Measurements from ENCODE around the gene PTGIR.
"Not testable (repeated sequence)": the region's sequence is repeated elsewhere in the genome, so short reads cannot be mapped to it uniquely, and the experiment has no call there.

The PTGIR gene

DNA sequence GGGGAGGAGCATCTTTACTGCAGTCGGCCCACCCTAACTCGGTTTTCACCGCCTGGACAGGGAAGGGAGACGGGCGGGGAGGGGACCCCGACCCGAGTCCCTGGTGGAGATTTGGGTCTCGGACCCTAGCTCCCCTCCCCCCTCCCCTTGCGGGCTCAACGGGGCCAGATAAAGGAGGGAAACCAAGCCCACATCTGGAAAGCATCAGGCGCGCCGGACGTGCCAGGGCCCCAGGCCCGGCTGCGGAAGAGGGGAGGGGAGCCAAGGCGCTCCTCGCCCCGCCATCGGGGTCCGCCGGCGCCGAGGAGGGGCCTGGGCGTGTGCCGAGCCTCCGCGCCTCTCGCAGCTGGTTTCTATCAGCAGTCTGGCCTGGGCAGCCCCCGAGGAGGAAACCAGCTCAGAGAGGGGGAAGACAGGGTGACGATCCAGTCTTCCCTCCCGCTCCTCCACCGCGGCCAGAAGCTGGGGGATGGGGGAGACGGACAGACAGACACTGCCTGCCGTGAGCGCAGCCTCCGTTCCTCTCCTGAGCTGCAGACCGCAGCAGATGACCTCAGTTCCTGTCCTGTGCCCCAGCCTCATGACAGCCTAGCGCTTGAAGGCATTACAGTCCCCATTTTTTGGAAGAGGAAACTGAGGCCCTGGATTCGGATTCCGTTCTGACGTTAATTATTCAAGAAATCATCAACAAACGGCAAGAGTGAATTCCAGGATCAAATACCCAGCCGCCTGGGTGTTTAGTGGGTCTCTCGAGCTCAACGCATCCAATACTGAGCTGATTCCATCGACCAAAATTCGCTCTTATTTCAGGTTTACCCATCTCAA lies 14.7 kb upstream of the PTGIR start:
- no peak for DNase-seq

DNA sequence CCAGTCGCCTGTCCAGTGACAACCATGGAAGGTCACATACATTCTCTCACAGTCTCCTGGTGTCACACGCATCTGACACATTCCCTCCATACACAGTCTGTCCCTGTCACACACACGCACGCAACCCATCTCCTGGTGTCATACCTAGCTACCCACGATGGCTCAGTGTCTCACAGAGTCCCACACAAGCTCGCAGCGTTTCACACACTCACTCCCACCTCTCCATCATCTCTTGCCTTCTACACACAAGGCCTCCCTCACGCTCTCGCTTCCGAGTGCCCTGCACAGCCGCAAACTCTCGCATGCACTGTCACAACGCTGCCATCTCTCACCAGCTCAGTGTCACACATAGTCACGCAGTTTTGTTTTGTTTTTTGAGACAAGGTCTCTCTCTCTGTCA lies 12.3 kb upstream of the PTGIR start:
- no peak for DNase-seq

DNA sequence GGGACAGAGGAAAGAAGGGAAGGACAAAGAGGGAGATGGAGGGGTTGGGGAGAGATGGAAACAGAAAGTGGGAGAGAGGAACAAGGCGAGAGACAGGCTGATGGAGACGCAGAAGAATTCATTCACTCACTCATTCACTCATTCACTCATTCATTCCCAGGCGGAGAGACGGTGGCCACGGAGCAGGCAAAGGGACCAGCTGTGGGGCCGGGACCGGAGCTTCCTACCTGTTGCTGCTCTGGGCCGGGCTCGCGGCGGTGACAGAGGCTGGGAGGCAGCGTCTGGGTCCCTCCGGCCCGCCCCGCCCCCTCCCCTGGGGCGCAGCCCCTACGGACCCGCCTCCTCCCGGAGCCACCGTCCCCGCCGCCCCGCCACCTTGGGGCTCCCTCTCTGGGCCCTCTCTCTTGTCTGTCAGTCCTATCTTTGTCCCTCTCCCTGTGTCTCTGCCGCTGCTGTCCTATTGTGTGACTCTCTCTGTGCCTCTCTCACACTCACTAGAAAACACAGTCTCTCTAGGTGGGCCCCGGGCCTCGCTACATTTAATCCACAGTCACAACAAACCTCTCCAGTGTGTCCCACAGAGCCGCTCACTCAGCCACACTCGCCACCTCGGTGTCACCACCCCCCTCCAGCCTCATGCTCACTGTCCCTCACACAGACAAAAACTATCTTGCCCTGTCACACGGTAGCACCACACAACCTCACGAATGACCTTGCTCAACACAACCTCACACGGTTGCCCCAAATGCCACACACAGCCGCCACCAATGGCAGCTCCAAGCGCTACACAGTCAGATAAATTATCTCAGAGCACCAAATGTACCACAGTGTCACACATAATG lies 11.3 kb upstream of the PTGIR start, which contains the start of gene GNG8:
Gene GNG8, minus strand, starts transcription at position 283 of the 842 bp plus-strand sequence. CDS start 1,520 bp downstream, outside the sequence.
- no peak for DNase-seq

DNA sequence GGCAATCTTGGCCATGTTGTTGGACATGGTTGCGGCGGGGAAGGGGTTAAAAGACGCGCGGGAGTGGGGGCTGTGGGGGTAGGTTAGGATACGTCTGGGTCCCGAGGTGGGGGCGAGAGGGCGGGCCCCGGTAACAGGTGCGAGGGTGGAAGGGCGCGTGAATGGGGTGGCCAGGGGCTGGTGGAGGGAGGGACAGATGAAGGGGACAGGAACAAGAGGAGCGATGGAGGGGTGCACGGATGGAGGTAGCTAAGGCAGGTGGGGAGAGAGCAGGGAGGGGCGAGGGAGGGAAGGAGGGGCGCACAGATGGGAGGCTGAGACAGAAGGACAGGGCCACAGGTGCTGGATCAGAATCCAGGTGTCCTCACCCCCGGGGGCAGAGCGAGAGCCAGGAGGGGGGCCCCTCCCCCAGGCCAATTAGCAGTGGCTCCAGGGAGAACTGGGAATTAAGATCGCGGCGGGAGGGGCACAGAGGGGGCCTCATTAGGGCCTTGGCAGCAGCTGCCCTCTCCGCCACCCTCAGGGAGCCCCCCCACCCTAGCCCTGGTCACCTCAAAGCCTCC lies 9.8 kb upstream of the PTGIR start:
- DNase-seq, result no peak

DNA sequence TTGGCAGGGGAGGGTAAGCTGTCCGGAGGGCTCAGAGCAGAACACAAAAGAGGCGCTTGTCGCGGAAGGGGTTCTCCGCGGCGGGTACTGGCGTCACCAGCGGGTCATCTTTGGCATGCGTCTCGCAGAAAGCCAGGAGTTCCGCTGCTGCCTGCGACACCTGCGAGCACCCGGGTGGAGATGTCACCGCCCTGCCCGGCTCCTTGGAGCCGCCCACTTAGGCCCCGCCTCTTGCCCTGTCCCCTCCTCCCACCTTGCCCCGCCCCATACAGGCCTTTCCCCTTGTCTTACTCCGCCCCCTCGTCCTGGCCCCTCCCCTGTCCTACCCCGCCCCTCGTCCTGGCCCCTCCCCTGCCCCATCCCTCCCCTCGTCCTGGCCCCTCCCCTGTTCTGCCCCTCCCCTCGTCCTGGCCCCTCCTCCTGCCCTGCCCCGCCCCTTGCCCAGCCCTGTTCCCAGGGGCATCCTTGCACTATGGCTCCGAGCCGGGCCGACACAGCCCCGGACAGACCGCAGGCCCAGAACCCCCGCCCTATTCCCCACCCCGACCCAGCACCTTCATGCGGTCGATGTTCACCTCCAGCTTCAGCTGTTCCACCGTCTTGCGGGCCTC lies 9.3 kb upstream of the PTGIR start:
- DNase-seq, result peak; percentile 64 to 83

DNA sequence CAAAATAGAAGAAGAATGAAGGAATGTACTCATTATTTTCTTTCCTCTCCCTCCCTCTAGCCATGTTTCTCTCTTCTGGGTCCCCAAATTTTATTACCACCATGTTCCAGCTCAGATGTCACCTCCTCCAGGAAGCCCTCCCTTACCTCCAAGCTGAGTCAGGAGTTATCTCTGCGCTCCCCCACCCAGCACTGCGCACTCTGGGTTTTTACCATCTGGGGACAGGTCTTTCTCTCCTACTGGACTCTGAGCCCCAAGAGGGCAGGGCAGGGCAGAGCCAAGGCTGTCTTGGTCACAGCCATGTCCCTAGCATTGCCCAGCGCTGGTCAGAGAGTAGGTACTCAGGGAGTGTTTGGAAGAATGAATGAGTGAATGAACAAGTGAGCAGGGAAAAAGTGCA lies 8.2 kb upstream of the PTGIR start:
- DNase-seq, result no peak

DNA sequence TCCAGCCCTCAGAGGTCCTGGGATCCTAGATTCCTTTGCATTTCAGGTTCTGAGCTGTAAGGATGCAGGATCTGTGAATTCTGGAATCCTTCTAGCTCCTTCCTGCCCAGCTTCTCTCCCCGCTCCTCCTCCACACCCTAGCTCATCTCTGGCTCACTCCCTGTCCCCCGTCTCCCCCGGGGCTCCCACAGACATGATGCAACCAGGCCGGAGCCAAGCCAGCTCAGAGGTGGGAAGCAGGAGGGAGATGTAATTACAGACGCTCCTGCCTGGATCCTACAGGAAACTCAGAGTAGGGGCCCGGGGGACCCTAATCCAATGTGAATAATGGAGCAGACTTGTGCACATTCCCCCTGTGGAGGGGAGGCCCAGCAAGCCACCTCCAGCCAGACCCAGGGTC lies 6.6 kb upstream of the PTGIR start:
- no peak for DNase-seq

DNA sequence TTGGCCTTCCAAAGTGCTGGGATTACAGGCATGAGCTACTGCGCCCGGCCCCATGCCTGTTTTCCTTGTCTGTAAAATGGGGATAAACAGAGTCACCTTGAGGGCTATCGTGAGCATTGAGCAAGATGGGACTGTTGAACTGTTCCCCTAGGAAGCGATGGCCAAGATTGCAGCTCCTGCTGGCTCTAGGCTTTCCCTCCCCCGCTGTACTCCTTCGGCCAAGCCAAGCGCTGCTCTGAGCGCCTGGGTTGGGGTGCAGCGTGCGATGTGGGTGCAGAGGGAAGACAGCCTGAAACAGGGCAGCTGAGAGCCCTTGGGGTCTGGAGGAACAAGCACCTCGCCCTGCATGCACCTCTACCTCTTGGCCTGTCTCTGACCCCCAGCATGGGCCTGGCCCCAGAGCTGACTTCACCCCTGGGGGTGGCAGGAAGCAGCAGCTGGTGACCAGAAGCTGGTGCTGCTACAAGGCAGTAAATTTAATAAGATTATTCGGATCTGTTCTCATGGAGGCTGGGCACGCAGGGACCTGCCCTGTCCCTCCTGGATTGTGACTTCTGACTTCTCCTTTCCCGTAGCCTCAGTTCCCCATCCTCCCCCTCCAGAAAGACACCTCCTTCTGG lies 5.8 kb upstream of the PTGIR start:
- no peak for DNase-seq

DNA sequence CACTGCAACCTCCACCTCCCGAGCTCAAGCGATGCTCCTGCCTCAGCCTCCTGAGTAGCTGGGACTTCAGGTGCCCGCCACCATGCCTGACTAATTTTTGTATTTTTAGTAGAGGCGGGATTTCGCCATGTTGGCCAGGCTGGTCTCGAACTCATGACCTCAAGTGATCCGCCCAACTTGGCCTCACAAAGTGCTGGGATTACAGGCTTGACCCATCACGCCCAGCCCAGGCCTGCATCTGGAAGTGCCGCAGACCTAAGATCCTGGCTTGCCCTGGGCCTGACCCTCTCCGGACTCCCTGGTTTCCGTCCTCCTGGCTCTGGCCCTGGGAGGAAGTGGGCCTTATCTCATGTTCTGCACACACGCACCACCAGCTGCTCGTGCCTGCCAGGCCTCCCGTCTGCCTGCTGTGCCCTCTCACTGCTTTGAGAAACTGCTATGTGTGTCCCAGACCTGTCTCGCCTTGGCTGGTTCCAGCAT lies 4.7 kb upstream of the PTGIR start:
- DNase-seq, result no peak

DNA sequence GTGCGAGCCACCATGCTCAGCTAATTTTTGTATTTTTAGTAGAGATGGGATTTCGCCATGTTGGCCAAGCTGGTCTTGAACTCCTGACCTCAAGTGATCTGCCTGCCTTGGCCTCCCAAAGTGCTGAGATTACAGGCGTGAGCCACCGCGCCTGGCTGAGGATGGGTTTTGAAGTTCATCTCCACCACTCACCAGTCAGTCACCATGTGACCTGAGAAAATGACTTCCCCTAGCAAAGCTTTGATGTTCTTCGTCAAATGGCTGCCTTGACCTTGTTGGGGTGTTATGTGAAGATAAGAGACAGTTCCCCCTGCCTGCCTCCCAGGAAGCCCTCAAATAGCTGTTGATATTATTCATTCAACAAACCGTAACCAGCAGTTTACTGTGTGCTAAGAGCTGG lies 4.1 kb upstream of the PTGIR start:
- DNase-seq, result not testable (repeated sequence)

DNA sequence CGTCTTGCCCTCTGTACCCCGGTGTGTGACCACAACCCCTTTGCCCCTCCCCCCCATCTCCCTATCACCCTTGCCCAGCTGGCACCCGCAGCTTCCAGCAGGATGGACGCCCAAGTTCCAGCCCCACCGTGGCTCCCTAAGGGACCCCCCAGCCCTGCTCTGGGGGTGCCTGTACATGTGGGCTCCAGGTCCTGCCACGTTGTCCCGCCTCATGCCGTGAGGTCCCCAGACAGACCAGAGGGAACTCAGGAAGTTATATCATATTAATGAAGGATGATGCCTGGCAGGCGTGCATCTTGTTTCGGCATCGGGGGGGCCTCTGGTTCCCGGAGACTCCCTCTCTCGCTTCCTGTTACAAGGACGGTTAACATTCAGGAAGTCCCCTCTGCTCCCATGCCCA lies 1.6 kb upstream of the PTGIR start:
- no peak for DNase-seq

DNA sequence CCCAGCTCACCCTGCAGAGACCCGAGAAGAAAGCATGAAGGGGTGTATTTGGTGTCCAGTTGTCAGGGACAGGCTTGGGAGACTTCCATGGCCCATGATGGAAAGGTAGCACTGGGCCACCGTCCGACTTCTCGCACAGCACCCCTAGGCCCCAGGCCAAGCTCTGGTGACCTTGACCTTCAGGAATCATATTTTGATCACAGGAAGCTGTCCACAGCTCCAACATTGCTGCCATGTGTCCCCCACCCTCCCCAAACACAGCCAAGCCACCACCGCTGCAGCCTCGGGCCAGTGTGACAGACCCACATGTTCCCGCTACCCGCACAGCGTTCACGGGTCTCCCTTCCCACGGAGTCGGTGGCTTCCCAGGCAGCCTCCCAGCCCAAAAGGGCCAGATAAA lies 842 bp upstream of the PTGIR start:
- no peak for DNase-seq

DNA sequence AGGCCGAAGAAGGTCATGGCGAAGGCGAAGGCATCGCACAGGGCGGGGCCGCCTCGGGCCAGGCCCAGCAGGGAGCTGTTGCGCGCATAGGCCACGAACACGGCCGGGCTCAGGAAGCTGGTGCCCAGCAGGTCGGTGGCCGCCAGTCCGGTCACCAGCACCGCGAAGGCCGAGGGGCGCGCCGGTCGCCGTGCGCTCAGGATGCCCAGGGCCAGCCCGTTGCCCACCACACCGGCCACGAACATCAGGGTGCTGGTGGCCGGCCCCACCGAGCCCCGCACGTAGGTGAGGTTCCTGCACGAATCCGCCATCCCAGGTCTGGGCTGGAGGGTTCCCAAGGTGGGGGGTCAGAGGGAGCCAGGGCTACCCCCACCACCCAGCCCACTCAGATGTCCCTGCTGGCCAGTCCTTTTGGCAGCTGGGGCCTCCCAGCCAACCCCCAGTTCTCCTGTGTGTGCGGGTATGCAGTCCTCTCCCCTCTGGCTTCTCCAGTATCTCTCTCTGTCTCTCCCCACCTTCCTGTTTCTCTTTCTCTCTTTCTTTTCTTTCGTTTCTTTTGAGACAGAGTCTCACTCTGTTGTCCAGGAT lies 880 bp downstream of the PTGIR start:
- DNase-seq, result no peak

DNA sequence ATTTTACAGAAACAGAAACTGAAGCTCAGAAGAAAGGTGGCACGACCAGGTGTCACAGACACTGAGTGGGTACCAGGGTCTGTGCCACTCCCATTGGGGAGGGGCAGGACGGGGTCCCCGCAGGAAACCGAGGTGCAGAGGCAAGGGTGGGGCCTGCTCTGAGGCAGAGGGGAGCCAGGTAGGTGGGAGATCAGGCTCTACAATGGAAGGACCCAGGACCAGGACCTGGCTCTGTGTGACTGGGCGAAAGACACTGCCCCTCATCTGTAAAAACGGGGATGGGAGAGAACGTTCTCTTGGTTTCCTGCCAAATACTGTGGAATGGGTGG lies 2.8 kb downstream of the PTGIR start:
- no peak for DNase-seq

DNA sequence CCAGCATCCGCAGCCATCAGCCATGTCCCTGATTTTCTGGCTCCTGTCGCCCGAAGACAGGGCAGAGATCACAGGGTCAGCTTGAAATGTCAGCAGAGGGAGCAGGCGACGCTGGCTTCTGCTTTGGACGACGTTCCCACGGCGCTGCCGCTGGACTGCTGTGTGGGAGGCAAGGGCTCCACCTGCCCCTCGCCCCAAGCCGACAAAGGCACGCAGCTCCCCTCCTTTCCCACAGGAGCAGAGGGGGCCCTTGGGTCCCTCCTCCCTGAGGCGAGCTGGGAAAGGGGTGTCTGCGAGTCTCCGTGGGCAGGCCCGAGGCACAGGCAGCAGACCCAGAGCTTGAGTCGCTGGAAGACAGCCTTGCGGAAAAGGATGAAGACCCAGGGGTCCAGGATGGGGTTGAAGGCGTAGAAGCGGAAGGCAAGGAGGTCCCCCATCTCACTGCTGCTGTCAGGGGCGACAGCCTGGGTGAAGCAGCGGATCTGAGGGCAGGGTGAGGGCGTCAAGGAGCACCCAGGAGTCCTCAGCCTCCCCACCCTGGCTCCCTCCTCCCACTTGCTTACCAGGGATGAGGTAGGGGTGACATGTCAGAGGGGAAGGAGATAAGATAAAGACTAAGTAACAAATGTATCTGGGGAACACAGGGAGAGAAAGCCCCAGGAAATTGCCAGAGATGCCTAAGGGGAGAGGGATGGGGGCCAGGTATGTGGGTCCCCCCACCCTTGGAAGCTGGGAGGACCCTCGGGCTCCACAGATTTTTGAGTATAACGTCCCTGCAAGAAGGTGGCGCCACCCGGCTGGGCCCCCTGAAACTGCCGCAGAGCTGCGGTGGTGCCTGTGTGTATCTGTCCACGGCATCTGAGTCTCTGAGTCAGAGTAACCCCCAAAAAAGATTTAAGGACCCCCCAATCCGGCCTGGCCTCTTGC lies 3.4 kb downstream of the PTGIR start:
- no peak for DNase-seq

DNA sequence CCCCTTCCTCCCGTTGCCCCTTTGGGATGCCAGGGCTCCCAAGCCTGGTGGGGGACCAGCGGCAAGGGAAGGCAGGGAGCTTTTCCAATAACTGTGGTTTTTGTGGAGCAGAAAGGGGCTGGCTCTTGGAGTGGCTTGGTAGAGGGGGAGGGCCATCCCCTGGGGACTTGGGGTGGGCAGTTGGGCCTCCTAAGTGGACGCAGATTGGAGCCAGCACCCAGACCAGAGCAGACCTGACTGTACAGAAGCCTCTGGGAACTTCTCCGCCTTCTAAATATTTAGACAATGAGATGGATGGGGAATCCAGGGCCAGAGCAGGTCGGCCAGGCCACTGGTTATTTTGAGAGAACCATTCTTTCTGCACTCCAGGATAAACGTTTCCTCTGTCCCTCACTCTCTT lies 4.2 kb downstream of the PTGIR start:
- DNase-seq, result no peak

DNA sequence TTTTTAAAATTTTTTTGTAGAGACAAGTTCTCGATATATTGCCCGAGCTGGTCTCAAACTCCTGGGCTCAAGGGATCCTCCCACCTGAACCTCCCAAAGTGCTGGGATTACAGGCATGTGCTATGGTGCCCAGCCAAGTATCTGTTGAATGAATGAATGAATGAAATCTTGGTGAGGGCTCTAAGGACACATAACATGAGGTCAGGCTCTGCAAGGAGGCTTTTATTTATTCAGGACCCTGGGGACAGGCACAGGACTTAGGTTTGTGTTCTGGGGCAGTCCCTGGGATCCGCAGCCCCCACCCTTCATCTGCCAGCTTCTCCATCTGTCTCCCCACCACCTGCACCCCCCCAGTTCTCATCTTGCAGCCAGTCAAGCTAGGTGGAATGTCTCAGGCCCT lies 4.6 kb downstream of the PTGIR start:
- no peak for DNase-seq

DNA sequence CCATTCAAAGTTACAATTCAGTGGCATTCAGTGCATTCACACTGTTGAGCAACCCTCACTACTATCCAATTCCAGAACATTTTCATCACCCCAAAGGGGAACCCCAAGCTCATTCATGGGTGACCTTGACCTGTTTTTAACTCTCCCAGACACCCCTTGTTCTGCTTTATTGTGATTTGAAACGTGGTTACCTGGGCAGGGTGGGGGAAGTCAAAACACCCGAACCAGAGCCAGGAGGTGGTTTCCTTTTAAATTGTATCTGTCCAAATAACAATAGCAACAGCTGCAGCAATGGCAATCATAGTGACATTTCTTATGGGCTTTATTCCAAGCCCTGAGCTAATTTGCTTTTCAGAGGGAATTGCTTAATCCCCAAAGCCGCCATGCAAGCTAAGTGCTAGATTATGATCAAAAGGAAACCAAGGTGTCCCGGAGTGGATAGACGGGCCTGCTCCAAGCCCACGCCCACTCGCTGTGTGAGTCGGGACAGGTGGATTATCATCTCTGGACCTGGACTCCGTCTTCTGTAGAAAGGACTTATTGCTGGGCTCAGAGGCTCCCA lies 6.1 kb downstream of the PTGIR start:
- no peak for DNase-seq

DNA sequence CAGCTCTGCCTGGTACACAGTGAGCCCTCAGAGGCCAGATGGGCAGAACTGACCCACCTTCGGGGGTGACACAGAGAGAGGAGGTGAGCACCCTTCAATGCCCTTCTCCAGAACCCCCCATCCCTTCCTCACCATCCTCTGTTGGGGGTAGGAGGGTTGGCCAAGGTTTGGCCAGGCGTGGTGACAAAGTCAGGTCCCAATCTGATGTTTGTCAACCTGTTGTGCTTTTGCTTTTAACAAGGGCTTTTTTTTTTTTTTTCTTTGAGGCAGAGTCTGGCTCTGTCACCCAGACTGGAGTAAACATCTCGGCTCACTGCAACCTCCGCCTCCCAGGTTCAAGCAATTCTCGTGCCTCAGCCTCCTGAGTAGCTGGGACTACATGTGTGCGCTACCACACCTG lies 7.3 kb downstream of the PTGIR start:
- no peak for DNase-seq

DNA sequence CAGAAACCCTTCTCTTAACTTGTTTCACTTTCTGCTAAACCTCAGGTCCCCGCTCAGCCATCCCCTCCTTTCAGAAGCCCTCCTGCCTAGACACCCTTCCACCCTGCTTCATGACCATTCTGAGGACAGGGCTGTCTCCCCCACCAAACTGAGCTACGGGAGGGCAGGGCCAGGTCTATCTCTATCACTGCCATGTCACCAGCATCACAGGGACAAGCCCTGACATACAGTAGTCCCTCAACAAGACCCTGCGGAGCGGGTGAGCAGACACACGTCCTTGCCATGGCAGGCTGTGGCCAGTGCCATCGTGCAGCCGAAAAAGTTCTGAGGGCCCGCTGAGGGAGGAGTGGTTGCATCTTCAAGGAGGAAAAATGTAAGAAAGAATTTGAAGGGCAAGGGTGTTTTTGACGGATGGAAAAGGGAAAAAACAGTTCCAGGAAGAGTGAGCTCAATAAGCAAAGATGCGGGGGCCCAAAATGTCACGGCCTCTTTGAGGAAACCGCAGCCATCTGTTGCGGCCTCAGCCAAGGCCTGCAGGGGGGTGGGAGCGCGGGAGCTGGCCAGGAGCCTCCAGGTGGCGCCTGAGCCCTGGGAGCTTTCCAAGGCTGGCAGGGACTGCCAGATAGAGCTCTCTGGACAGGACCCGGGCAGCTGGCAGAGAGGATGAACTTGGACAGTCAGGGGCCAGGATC lies 8.1 kb downstream of the PTGIR start:
- peak; percentile 8 to 20 for DNase-seq

Data from Kasumi-1 (cell line).